Activated CD4-positive, alpha-beta T cell treated with anti-CD3 and anti-CD28 coated beads, Interleukin-2, amount 50 U/mL, for 24 hours (primary cell): ENCODE results near the gene GNG2.

ENCODE experiments used
- DNase-seq, 2 donors: peaks; one replicate each; pipeline ENCODE4 v3.0.0-alpha.2; 2020; ENCODE audit warnings: low read depth in 1 of 2, low spot score in 1 of 2

GNG2 gene

DNA sequence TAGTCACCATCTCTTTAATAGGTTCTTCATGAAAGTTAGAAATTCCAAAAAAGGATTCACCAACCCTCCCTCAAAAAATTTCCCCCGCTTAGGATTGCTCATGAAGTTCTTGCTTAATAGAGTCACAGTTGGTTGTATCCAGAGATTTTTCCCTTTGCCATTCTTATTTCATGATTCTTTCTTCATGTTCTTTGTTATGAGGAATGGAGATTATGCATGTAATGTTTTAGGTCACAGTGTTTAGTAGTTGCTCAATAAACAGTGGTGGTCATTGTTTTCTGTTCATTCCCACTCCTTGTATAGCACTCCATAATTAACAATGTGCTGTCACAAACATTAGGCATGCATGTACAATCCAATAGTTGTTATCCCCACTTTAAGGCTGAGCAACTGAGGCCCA, 77.7 kb downstream of the GNG2 start:
- DNase-seq = no peak

DNA sequence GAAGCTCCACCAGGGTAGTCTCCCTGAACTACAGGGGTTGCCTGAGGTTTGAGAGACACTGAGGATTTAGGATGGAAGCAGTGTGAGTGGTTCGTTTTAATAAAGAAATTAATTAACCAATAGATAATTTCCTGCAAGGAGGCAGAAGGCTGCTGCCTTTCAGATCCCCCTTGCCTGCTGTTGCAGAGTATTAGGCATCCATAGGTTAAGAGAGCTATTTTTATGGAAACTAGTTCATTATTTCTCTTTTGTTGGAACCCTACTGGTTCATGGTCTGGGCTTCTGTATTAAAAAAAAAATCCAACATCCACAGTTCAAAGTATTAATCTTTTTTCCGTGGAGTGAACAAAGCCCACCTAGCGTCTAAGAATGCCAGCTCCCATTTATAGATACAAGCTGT, 78.4 kb downstream of the GNG2 start:
- no peak for DNase-seq

DNA sequence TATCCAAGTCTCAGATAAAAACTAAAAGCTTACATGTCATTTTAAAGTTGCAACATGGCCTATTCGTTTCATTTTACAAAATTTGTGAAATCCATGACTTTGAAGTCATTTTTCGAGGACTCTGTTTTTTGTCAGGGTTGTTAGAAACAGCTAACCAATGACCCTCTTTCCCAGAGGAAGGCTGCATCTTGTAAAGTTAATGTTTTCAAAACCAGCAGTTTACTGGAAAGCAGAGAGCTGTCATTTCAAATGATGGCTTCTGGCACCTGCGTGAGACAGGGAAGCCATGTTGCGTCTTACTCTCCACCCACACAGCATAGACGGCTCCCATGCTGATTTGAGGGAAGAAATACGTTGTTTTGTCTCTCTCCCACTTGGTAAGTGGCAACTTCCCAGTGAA, 78.8 kb downstream of the GNG2 start:
- no peak for DNase-seq

DNA sequence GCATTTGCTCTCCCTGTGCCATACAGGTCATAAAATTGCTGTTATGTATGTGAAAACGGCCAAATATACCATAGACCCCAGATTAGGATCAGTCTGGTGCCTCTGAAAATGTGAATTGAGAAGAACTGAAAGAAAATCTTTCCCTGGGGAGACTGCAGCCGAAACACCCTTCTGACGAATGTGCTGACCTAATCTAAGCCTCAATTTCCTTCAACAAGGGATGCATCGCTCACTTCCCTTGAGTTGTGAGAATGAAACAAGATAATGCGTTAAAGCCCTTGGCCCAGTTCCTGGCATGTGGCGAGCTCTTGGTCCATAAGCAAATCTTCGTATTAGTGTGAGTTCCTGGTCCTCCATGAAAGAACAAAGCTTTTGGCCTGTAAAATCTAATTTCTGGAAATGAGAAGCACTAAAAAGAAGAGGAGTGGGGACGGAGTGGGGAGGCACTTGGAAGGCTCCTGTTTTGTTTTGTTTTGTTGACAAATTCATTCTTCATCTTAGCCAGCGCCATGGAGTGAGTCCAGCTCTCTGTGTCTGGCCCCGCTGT, 79.4 kb downstream of the GNG2 start:
- no peak for DNase-seq

DNA sequence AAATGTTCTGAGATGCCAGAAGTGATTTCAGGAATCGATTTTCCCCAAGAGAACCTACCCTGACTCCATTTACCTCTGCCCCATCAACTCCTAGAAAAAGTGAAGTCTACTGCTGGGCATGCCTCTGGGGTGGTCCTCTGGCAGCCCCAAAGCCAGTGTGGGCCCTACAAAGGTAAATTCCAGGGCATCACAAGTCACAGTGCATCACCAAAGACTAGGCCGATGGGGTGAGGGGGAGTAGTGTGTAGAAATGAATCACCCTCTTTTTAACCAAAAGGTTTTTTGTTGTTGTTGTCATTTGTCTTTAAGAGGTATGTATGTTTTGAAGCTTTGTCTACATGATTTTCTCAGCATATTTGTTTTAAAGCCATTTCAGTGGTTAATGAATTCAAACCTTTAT, 82.6 kb downstream of the GNG2 start:
- DNase-seq = no peak

DNA sequence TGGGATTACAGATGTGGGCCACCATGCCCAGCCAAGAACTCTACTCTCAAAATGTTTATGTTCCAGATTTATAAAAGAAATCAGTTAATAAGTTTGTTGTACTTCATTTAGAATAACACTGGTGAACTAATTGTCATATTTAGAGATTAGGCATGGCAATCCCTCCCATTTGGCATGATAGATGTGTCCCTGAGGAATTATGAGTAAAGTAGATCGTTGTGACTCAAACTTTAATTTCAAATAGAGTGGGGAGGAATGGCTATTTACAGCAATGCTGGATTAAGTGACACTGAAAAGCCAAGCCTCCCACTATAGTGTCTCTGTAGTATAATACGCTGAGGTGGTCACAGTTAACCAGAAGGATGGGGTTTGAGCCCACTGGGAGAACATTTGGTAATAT, 89.6 kb downstream of the GNG2 start:
- DNase-seq = no peak

DNA sequence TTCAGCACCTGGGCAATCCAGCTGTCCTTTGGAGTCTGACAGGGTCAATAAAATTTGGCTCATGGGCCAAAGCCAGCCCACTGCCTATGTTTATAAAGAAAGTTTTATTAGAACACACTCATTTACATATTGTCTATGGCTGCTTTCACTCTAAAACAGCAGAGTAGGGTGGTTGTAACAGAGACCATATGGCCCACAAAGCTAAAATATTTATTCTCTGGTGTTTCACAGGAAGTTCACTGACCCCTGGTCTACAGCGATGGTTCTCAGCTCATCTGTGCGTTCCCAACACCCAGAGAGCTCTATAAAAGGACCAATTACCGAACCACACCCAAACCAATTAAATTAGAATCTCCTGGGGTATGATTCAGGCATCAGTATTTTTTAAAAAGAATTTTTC, 91.2 kb downstream of the GNG2 start:
- no peak for DNase-seq

DNA sequence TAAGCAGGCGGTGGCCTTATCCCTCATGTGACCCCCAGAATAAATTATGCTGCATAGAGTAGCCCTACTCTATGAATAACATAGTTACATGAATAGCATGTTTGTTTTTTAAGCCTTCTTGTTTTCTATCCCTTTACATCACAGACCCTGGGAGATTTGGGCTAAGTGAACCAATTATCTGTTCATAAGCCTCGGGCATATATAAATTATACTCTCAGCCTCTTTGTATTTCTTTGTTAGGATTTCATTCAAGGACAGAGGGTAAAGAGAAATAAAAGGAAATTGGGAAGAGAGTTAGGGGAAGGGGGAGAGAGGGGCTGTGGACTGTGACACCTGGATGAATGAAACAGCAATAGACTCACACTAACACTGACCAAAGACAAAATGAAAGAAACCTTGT, 93.6 kb downstream of the GNG2 start:
- DNase-seq = no peak

DNA sequence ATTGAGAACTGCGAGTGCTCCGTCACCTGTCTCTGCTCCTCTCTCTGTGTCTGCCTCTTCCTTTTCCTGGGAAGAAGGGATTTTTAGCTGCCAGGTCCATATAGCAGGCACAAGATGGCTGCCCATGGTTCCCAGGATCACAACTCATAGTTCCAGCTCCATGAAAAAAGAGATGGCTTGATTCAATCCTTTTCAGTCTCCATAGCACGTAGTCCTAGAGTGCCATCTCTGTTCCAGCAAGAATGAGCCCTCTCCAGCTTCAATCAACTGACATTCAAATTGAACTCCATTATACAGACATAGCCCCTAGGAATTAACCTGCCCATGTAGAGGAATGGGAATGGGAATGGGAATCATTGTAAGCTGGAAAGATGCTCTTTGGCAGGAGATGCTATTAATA, 94.2 kb downstream of the GNG2 start:
- no peak for DNase-seq

DNA sequence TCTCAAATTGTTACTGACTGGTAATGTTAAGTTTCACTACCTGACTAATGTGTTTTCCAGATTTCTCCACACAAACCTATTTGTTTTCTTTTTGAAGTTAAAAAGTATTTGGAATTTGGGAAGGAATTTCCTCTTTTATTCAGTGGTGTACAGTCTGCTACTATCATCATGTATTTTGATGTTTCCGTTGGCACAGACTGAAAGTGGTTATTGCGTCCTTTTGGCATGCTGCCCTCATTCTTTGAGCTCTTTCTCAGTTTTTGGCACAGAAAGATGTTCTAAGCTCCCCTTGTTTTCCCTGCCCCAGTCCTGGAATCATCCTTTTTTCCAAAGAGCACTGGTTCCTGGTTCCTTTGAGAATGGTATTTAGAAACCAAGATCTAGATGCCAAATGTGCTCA, 97.5 kb downstream of the GNG2 start:
- no peak for DNase-seq

DNA sequence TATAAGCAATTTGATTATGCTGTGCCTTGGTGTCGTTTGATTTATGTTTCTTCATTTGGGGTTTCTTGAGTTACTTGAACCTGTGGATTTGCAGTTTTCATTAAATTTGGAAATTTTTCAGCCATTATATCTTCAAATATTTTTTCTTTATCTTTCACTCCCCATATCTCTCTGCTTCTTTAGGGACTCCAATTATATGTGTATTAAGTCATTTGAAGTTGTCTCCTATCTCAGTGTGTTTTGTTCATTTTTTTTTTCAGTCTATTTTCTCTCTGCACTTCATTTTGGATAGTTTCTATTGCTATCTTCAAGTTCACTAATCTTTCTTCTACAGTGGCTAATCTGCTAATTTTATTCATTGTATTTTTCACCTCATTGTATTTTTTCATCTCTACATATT, 99.5 kb downstream of the GNG2 start:
- no peak for DNase-seq

DNA sequence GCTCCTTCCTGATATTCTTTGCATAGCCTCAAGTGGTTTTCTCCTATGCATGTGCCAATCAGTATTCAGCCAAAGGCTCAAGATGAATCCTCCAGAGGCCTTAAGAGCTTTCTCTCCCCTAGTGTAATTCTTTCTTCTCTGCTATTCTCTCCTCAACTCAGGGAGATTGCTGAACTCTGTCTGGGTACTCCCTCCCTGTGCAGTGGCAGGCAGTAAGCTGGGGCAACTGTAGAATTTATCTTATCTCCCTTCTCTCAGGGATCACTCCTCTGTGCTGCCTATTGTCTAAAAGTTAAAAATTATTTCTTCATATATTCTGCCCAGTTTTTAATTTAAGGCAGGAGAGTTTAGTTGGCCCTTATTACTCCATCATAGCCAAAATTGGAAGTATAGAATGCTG, 100.5 kb downstream of the GNG2 start:
- no peak for DNase-seq

DNA sequence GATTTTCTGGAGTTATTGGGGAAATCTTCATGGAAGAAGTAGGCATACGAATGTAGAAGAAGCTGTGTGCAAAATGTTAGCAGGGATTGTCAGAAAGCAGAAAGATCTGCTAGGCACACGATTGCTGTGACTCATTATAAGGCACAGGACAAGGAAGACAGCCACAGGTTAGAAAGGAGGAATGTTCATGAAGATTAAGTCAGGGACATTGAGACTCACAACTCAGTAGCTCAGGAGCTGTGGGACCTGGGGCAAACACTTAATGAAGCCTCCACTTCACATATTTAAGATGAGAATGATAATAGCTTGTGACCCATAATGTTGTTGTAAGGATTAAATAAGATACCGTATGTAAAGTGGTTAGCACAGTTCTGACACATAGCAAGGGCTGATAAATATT, 102.3 kb downstream of the GNG2 start:
- no peak for DNase-seq

DNA sequence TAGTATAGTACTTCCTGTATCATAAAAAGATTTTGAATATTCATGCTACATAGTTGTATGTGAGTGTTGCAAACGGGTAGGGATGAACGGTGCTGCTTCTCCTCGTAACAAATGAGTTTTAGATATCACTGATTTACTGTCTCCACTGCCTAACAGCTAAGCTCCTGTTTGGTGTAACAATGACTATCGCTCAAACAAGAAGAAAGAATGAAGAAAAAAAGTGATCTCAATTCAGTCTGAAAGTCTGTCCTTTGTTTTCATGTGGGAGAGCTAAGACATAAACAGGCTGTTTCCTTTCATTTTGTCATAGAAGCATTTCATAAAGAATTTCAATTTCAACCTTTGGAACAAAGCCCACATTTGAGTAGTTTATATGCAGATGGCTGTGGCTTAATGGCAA, 102.9 kb downstream of the GNG2 start:
- no peak for DNase-seq

DNA sequence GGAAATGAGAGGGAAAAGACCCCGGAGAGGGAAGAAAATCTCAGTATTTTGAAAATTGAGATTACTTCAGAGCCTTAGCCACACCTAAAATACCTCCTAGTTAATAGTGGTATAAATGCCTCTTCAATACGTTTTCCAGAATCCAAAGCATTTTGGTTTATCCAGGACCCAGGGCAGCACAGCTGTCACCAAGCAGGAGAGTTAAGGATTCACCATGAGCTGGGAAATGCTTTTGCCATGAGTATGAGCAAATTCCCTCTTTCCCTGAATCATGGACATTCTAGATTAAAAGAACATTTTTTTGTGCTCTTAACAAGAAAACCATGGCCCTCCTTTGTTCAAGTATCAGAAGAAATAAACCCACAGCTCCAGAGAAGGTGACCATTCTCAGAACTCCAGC, 107.1 kb downstream of the GNG2 start:
- no peak for DNase-seq

DNA sequence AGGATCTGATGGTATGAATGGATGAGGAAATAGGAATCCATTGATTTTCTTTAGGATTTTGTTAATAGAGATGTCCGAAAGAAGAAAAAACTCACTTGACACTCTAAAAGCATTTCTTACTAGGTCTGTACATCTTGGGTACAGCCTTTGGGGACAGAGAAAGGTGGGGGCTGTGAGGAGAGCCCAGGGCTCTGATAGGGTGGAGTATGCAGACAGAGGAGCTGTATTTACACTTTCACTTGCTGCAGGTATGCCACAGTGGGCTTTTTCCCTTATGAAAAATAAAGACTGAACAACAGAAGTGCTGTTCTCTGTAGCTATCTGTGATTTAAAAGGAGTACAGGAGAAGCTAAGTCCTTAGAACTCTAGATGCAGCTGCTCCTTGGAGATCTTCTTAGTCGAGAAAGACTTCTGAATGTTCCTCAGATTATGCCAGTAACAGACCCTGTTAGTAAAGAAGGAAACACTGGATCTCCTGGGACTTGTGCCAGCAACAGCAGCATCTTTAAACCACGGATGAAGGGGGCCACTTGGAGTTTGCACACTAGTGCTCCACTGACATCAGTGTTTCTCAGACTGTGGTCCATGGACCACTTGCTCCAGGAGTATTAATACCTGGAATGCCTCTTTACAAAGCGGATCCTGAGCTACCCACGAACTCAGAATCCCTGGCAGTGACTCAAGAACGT, 109.6 kb downstream of the GNG2 start:
- DNase-seq = no peak

DNA sequence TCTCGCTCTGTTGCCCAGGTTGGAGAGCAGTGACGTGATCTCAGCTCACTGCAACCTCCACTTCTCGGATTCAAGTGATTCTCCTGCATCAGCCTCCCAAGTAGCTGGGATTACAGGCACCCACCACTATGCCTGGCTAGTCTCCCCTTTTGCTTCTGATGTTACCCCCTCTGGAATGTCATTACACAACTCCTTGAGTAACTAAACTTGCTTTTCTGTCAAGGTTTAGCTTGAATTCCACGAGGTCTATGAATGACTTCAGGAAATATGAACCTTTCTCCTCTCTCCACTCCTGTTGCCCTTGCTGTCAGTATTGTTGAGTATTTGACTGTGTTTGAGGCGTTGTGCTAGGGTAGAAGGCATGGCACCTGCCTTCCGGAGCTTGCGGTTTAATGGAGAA, 112.2 kb downstream of the GNG2 start:
- no peak for DNase-seq

DNA sequence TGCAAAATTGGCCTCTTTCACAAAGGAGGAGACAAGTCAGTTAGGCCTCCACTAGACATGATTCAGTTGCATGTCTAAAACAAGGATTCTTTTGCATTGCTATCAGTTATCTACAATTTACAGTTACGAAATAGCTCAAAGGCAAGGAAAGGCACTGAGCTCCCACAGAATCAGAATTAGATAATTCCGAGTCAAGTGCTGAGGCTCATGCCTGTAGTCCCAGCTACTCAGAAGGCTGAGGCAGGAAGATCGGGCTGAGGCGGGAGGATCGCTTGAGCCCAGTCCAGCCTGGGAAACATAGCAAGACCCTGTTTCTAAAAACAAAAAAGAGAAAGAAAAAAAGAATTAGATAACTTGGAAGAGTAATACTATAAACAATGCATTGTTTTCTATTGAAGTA, 116.7 kb downstream of the GNG2 start:
- DNase-seq = no peak

DNA sequence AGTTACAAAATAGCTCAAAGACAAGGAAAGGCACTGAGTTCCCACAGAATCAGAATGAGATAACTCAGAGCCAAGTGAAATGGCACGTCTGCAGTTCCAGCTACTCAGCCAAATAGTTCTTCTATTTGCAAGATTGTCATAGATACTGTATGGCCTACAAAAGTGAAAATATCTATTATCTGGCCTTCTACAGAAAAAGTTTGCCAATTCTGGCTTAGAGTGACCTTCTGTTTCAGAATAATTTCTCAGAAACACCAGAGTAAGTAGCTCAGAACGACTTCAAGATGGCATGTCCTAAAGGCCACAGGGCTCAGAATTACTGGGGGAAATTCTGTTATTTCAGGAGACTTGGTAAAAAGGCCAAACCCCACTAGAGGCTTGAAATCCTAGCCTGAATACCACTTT, 118.3 kb downstream of the GNG2 start:
- DNase-seq = no peak

DNA sequence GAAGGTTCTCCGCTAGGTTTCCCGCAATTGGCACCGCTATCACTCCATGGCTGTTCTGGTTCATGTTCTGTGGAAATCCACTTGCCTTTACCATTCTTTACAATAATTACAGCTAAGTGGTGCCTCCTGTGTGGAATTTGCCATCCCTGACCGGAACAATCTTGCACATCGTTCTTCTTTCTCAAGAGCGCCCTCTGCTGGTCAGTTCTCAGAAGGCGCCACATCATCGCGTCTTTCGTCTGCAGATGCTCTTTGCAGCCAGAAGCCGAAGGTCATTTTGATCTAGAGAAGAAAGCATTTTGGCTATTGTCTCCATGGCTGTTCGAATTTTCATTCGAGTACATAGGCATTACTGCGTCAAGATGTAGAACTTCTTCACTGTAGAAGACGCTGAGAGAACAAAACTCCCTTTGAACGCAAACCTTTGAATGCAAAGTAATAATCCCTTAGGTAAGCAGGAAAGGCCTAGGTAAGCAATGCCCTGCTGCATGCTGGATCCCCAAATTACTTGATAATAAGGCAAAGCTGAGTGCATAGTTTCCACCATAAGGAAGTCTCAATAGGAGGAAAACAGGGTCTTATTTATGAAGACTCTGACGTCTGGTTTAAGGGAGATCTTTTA, 118.8 kb downstream of the GNG2 start:
- DNase-seq = peak; percentile 76 to 84

DNA sequence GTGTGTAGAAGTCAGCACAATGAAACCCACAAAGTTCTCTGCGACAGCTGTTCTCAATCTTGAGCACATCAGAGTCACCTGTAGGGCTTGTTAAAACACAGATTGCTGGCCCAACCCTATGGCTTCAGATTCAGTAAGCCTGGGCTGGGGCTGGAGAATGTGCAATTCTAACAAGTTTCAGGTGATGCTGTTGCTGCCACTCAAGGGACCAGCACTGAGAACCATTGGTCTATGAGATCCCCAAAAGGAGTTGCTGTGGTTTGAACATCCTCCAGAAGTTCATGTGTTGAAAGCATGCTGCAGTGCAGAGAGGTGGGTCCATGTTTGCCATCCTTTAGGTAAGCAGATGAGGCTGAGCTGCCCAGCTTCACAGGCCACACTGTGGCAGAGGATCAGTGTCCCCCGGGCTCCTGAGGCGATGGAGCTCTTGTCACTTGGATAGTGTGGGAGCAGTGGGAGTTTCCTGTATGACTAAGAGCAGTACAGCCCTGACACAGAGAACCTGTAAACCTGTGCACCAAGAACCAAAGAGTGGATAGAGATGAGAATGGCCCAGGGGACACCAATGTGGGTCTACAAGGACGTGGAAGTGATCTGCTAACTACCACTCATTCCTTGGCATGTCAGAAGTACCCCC, 120.9 kb downstream of the GNG2 start:
- no peak for DNase-seq

DNA sequence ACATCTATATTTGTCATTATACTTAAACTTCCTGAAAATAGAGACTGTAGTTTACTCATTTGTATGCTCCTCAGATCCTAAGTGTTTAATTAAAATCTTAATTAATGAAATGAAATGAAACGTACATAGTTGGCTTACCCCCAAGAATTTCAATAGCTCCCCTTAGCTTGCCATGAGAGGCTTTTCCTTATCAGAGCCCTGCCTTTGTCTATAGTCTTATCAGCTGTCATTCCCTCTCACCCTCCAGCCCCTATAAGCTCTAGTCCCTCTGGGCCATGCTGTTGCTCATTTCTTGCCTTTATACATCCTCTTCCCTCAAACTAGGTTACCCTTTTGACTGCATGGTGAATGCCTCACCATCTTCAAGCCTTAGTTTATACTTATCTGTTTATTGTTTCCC, 127.8 kb downstream of the GNG2 start:
- no peak for DNase-seq
